DOHH2 (cell line): Measurements from ENCODE around the gene CDKN1A.

Source experiments
- H3F3A ChIP-seq: fragments of 200-600 bp; sonication (generic), shearing (Covaris generic); 2 replicates; pipeline ENCODE4 v1.6.0; 2016; ENCODE audit warnings: antibody characterized with exemption, mild to moderate bottlenecking; ENCODE audit not compliant: control insufficient read depth, insufficient read depth
- H3K27ac ChIP-seq: fragments of 200-600 bp; sonication (generic); 2 replicates; pipeline ENCODE4 v1.5.1; 2014; ENCODE audit warnings: low read depth, mild to moderate bottlenecking, low read length, moderate library complexity
- H3K27me3 ChIP-seq: fragments of 200-600 bp; sonication (generic); 2 replicates; pipeline ENCODE4 v1.6.1; 2014; ENCODE audit warnings: mild to moderate bottlenecking, low read length, mixed read lengths; ENCODE audit not compliant: control insufficient read depth
- H3K36me3 ChIP-seq: fragments of 200-600 bp; sonication (generic); 2 replicates; pipeline ENCODE4 v1.6.1; 2014; ENCODE audit warnings: mild to moderate bottlenecking, low read length, moderate library complexity, mixed read lengths; ENCODE audit not compliant: control insufficient read depth
- H3K4me1 ChIP-seq: fragments of 200-600 bp; sonication (generic); 2 replicates; pipeline ENCODE4 v1.6.1; 2014; ENCODE audit warnings: mild to moderate bottlenecking, low read length, mixed read lengths; ENCODE audit not compliant: control insufficient read depth
- H3K4me2 ChIP-seq: fragments of 200-600 bp; sonication (generic); 2 replicates; pipeline ENCODE4 v1.6.0; 2014; ENCODE audit warnings: mild to moderate bottlenecking, low read length, moderate library complexity
- H3K4me3 ChIP-seq: fragments of 200-600 bp; sonication (generic); 2 replicates; pipeline ENCODE4 v1.5.1; 2014; ENCODE audit warnings: mild to moderate bottlenecking, low read length, mixed read lengths
- H3K79me2 ChIP-seq: fragments of 200-600 bp; sonication (generic); 2 replicates; pipeline ENCODE4 v1.6.1; 2014; ENCODE audit warnings: mild to moderate bottlenecking, low read length, mixed read lengths; ENCODE audit not compliant: control insufficient read depth
- H3K9me2 ChIP-seq: fragments of 200-600 bp; sonication (generic); replicated peaks from 2 replicates; pipeline ENCODE4 v1.6.1; 2014; ENCODE audit warnings: mild to moderate bottlenecking, low read length, mixed read lengths; ENCODE audit not compliant: control insufficient read depth
- H3K9me3 ChIP-seq: fragments of 200-600 bp; sonication (generic); 2 replicates; pipeline ENCODE4 v1.6.1; 2014; ENCODE audit warnings: antibody characterized with exemption, low read length, mixed read lengths; ENCODE audit not compliant: control insufficient read depth, insufficient read depth
- H4K20me1 ChIP-seq: fragments of 200-600 bp; sonication (generic); 2 replicates; pipeline ENCODE4 v1.6.0; 2014; ENCODE audit warnings: low read depth, mild to moderate bottlenecking, antibody characterized with exemption, low read length, moderate library complexity; ENCODE audit not compliant: control insufficient read depth, insufficient read depth
- EZH2phosphoT487 ChIP-seq: fragments of 200-600 bp; sonication (generic); IDR thresholded peaks from 2 replicates; pipeline ENCODE4 v1.6.1; 2017; ENCODE audit warnings: borderline replicate concordance, mild to moderate bottlenecking, antibody characterized with exemption, low read length, moderate library complexity, mixed read lengths
- TF ChIP-seq, protein P1 (sequence below): fragments of 200-600 bp; sonication (generic); IDR thresholded peaks from one replicate; pipeline ENCODE4 v1.5.1; 2014; ENCODE audit warnings: antibody characterized with exemption, mild to moderate bottlenecking, low read depth, low read length; ENCODE audit not compliant: poor library complexity, severe bottlenecking

The CDKN1A gene

DNA sequence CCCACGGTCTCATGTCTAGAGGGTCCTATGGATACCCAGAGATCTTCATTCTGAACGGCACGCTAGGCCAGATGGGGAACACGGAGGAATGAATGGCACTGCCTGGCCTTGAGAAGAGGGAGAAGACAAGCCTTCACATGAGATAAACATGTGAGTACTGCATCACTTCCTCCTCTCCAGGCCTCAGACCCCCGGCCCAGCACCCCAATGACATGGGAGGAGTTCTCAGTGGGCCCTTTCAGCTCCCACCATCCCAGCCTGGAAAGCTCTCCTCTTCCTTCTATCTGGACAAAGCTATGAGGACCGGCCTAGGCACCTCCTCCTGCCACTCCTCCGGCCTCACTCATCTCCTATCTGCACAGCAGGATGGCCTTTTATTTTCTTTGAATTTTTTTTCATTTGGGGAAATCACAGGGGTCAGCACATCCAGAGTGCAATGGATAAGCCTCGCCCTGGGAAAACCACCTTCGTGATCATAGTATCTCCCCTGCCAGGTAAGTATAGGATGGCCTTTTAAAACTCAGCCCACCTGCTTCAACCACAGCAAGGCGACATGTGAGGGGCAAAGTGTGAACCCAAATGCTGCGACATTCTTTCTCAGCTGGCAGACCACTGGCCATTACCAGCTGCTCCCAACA lies 39.2 kb upstream of the CDKN1A start:
- TF ChIP-seq, protein P1, sequence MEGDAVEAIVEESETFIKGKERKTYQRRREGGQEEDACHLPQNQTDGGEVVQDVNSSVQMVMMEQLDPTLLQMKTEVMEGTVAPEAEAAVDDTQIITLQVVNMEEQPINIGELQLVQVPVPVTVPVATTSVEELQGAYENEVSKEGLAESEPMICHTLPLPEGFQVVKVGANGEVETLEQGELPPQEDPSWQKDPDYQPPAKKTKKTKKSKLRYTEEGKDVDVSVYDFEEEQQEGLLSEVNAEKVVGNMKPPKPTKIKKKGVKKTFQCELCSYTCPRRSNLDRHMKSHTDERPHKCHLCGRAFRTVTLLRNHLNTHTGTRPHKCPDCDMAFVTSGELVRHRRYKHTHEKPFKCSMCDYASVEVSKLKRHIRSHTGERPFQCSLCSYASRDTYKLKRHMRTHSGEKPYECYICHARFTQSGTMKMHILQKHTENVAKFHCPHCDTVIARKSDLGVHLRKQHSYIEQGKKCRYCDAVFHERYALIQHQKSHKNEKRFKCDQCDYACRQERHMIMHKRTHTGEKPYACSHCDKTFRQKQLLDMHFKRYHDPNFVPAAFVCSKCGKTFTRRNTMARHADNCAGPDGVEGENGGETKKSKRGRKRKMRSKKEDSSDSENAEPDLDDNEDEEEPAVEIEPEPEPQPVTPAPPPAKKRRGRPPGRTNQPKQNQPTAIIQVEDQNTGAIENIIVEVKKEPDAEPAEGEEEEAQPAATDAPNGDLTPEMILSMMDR: no peak
- TF ChIP-seq EZH2phosphoT487: no peak
- no peaks in the 10 kb centered on the region for H3K27me3 ChIP-seq
- no peaks in the 10 kb centered on the region for H3K79me2 ChIP-seq
- H3K4me1 ChIP-seq: peaks cover 4% of the 10 kb centered on the region
- H4K20me1 ChIP-seq: no peaks in the 10 kb centered on the region
- H3K36me3 ChIP-seq: no peaks in the 10 kb centered on the region
- no peaks in the 10 kb centered on the region for H3K9me2 ChIP-seq
- H3K27ac ChIP-seq: no peak overlapping the region
- H3K9me3 ChIP-seq: no peaks in the 10 kb centered on the region
- no peak overlapping the region for H3K4me2 ChIP-seq
- H3F3A ChIP-seq: no peaks in the 10 kb centered on the region
- no peak overlapping the region for H3K4me3 ChIP-seq

DNA sequence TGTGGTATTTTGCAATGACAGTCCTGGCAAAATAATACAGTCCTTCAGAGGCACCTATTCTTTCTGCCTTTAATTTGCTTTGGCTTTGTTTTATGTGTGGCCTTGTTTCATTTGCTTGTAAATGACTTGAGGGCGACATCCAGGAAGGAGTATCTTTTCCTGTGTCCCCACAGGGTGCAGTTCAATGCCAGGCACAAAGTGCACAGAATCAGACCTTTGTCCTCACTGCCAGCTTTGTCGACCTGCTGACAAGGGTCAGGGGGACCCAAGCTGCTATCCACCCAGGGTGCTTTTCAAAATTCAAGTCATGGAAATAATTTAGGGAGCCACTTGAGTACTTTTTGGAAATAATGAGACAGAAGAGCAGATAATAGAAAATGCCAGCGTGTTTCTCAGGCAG lies 37.0 kb upstream of the CDKN1A start:
- no peaks in the 10 kb centered on the region for H3K36me3 ChIP-seq
- H3K4me3 ChIP-seq: no peak overlapping the region
- H3K9me3 ChIP-seq: no peaks in the 10 kb centered on the region
- no peak overlapping the region for H3K4me2 ChIP-seq
- no peaks in the 10 kb centered on the region for H3F3A ChIP-seq
- no peak overlapping the region for H3K27ac ChIP-seq
- no peaks in the 10 kb centered on the region for H4K20me1 ChIP-seq
- H3K4me1 ChIP-seq: peaks cover 17% of the 10 kb centered on the region
- H3K79me2 ChIP-seq: no peaks in the 10 kb centered on the region
- TF ChIP-seq, protein P1: no peak
- no peak for TF ChIP-seq EZH2phosphoT487
- H3K9me2 ChIP-seq: no peaks in the 10 kb centered on the region
- no peaks in the 10 kb centered on the region for H3K27me3 ChIP-seq

DNA sequence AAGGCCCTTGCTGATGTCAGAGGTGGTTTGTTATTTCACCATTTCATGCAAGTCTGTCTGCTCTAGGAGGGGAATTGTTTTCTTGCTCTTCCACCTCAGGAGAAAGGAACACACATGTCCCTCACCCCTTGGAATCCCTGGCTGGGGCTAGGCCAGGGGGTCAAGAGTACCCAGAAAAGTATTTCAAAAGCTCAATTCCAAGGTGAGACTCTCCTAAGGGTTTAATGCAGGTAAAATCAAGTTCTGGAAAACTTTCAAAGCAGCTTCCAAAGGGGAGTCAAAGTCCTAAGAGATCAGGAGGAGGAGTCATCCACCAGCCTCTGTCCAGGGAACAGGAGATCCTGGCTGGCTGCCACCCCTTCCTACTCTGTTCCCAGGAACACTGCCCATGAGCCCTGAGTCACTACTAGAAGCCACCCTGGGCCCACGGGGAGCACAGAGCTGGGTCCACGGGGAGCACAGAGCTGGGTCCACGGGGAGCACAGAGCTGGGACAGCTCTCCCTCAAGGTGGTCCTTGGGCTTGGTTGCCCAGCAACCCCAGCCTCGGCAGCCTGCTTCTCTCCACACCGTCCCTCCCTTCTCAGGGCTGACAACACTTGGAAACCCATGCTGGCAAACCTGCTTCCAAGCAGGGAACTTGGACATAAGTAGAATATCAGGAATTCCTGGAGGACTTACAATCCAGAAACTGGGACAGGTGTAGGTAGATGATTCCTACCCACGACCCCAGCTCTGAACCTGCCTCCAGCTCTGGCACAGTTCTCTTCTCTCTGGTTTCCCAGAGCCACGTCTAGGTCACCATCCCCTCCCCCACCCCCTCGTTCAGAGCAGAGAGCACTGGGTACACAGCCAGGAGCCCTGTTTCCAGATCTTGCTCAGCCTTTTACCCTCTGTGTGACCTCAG lies 35.3 kb upstream of the CDKN1A start:
- Histone ChIP-seq H3K4me1 (peaks cover 17% of the 10 kb centered on the region), H3F3A (no peaks in the 10 kb centered on the region), H3K27me3 (no peaks in the 10 kb centered on the region), H3K36me3 (no peaks in the 10 kb centered on the region), H3K4me3 (no peak overlapping the region), H3K79me2 (no peaks in the 10 kb centered on the region), H4K20me1 (no peaks in the 10 kb centered on the region), H3K9me2 (no peaks in the 10 kb centered on the region), H3K27ac (no peak overlapping the region), H3K9me3 (no peaks in the 10 kb centered on the region), H3K4me2 (no peak overlapping the region)
- TF ChIP-seq, protein P1: no peak
- TF ChIP-seq EZH2phosphoT487: no peak
